Lung (tissue), 12 donors: ENCODE results near the gene HELZ2. TPM values are rescaled to one million over a fixed set of nuclear protein-coding genes. Genes with fewer than 3 reads are reported as not detected.

ENCODE experiments used
- ATAC-seq: fragments of 200-7000 bp; cut with Tn5 transposase; one replicate; pipeline ENCODE4 v1.9.1; 2020; ENCODE audit warnings: moderate number of reproducible peaks; ENCODE audit not compliant: insufficient read depth, low FRiP score
- DNase-seq, 3 donors: peaks; one replicate each; pipeline ENCODE4 v3.0.0-alpha.2; 2013 to 2017
- H3K27ac ChIP-seq, 2 donors: one replicate each; pipeline ENCODE4 v1.5.1; 2013; ENCODE audit warnings: mild to moderate bottlenecking in 2 of 2, moderate library complexity in 2 of 2, control low read depth in 1 of 2, inconsistent platforms in 1 of 2, low read depth in 1 of 2, low read length in 1 of 2
- H3K27me3 ChIP-seq, 3 donors: one replicate each; pipeline ENCODE4 v1.5.1; 2013; ENCODE audit warnings: low read length in 2 of 3; ENCODE audit not compliant: control insufficient read depth in 3 of 3, insufficient read depth in 3 of 3
- H3K36me3 ChIP-seq, 4 donors: one replicate each; pipeline ENCODE4 v1.5.1; 2013; ENCODE audit warnings: low read length in 4 of 4, mild to moderate bottlenecking in 1 of 4, moderate library complexity in 1 of 4; ENCODE audit not compliant: control insufficient read depth in 4 of 4, insufficient read depth in 4 of 4
- H3K4me1 ChIP-seq, 5 donors: one replicate each; pipeline ENCODE4 v1.5.1; 2013; ENCODE audit warnings: low read length in 5 of 5, mild to moderate bottlenecking in 2 of 5, moderate library complexity in 1 of 5; ENCODE audit not compliant: control insufficient read depth in 5 of 5, insufficient read depth in 5 of 5
- H3K4me3 ChIP-seq: one replicate; pipeline ENCODE4 v1.5.1; 2013; ENCODE audit warnings: mild to moderate bottlenecking, control low read depth, moderate library complexity
- H3K9ac ChIP-seq, 2 donors: one replicate each; pipeline ENCODE4 v1.5.1; 2013; ENCODE audit warnings: low read length in 2 of 2, control low read depth in 1 of 2; ENCODE audit not compliant: insufficient read depth in 1 of 2
- H3K9me3 ChIP-seq, 4 donors: one replicate each; pipeline ENCODE4 v1.5.1; 2013; ENCODE audit warnings: low read length in 3 of 4, mild to moderate bottlenecking in 1 of 4, moderate library complexity in 1 of 4; ENCODE audit not compliant: control insufficient read depth in 4 of 4, insufficient read depth in 3 of 4
- WGBS, 2 donors: extraction: QIAGEN DNeasy Blood & Tissue Kit; methylation state at CpG; one replicate each; pipeline ENCODE4 v1.1.7; 2013; 5-methylcytosine and 5-hydroxymethylcytosine counted together
- polyA plus RNA-seq, 2 donors: library from polyadenylated mRNA; stranded (reverse); fragments of 200-250 nt; gene quantifications; one replicate each; pipeline ENCODE4 v1.2.1, GENCODE V29; 2013
- total RNA-seq, 2 donors: library from RNA; depleted of rRNA in 1 of 2; stranded (reverse); fragments of >200 nt in 1 of 2; gene quantifications; one replicate each; pipeline ENCODE4 v1.2.1, GENCODE V29; 2014 to 2021
- TF ChIP-seq, protein P1 (sequence below): IDR thresholded peaks from 2 replicates; pipeline ENCODE4 v1.5.1; 2012; ENCODE audit warnings: mild to moderate bottlenecking; ENCODE audit errors: control extremely low read depth, extremely low read depth
- donor health status: control.
- donor health status: control.
- donor health status: Bipolar disorder and iron deficiency.
- donor health status: healthy.
- donor health status: DM: yes; HTN: yes; CAD: no.

The HELZ2 gene
- total and polyA plus RNA-seq, 4 donors: 9.0 to 47.2 (median 25.4) TPM

DNA sequence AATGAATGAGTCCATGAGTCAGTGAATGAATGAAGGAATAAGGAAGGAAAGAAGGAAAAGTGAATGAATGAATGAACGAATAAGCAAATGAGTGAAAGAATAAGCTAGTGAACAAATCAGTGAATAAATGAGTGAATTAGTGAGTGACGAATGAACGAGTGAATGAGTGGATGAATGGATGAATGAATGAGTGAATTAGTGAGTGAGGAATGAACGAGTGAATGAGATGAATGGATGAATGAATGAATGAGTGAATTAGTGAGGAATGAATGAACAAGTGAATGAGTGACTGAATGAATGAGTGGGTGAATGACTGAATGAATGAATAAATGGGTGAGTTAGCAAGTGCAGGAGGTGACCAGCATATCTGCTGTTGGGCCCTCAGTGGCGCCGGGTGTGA, 30.3 kb downstream of the HELZ2 start:
- Histone ChIP-seq H3K4me3 (no peak overlapping the region), H3K9me3 (no peaks in the 10 kb centered on the region), H3K27ac (no peak overlapping the region), H3K4me1 (no peaks in the 10 kb centered on the region), H3K27me3 (peaks cover 0 to 19% (median 5%) of the 10 kb centered on the region in 3 donors), H3K36me3 (no peaks in the 10 kb centered on the region), H3K9ac (no peak overlapping the region)
- DNase-seq (no peak), ATAC-seq (no peak)
- TF ChIP-seq, protein P1, sequence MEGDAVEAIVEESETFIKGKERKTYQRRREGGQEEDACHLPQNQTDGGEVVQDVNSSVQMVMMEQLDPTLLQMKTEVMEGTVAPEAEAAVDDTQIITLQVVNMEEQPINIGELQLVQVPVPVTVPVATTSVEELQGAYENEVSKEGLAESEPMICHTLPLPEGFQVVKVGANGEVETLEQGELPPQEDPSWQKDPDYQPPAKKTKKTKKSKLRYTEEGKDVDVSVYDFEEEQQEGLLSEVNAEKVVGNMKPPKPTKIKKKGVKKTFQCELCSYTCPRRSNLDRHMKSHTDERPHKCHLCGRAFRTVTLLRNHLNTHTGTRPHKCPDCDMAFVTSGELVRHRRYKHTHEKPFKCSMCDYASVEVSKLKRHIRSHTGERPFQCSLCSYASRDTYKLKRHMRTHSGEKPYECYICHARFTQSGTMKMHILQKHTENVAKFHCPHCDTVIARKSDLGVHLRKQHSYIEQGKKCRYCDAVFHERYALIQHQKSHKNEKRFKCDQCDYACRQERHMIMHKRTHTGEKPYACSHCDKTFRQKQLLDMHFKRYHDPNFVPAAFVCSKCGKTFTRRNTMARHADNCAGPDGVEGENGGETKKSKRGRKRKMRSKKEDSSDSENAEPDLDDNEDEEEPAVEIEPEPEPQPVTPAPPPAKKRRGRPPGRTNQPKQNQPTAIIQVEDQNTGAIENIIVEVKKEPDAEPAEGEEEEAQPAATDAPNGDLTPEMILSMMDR: no peak
- 91 to 97% methylated on average over 6 of the region's 6 CpGs for WGBS, 2 donors

GRCh38 chr20:63543131-63543530, 30.9 kb downstream of the HELZ2 start:
- WGBS, 2 donors: 87 to 89% methylated on average over 10 of the region's 10 CpGs
- ATAC-seq (no peak), DNase-seq (no peak)
- Histone ChIP-seq H3K4me1 (no peaks in the 10 kb centered on the region), H3K4me3 (no peak overlapping the region), H3K9me3 (no peaks in the 10 kb centered on the region), H3K36me3 (no peaks in the 10 kb centered on the region), H3K9ac (no peak overlapping the region), H3K27ac (no peak overlapping the region), H3K27me3 (peaks cover 0 to 16% (median 3%) of the 10 kb centered on the region in 3 donors)
- TF ChIP-seq, protein P1: no peak

DNA sequence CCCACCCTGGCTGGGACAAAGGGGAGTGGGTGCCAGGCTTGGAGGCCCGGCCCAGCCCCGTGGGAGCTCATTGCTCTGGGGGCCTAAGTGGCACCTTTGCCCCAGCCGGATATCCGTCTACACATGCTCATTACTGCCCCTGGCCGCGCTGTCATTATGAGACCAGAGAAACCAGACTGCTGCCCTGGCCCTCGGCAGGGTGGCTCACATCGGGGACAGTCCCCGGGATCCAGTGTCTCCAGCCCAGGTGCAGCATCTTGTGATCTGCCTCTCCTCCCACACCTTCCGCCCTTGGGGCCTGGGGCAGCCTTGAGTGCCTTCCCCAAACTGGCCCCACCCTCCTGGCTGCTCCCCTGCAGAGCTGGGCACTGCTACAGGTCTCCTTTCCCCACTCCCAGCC, 31.3 kb downstream of the HELZ2 start:
- H3K27me3 ChIP-seq: peaks cover 0 to 12% (median 0%) of the 10 kb centered on the region in 3 donors
- no peak overlapping the region for H3K4me3 ChIP-seq
- H3K4me1 ChIP-seq: no peaks in the 10 kb centered on the region
- H3K9ac ChIP-seq: no peak overlapping the region
- no peak overlapping the region for H3K27ac ChIP-seq
- DNase-seq (no peak), ATAC-seq (no peak)
- H3K9me3 ChIP-seq: no peaks in the 10 kb centered on the region
- WGBS, 2 donors: 88 to 89% methylated on average over 10 of the region's 10 CpGs
- TF ChIP-seq, protein P1: no peak
- H3K36me3 ChIP-seq: no peaks in the 10 kb centered on the region

DNA sequence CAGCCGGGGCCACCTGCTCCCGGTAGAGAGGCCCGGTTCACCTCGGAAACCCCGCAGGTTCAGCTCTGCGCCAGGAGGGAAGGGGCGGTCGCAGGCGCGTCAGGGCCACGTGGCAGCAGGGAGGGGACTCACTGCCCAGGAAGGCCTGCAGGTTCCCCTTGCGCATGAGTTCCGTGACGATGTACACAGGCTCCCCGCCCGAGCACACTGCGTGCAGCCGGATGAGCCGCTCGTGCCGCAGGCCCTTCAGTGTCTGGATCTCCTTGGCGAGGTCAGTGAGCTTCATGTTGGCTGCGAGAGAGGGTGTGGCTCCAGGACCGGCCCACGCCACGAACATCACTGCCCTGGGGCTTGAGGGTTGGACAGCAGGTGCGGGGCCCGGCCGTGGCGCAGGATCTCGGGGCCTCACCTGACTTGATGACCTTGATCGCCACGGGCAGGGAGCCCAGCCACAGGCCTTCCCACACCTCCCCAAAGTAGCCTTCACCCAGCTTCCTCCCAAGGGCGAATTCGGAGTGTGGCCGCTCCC, 31.9 kb downstream of the HELZ2 start:
- H3K27ac ChIP-seq: no peak overlapping the region
- peaks cover 0 to 12% (median 0%) of the 10 kb centered on the region in 3 donors for H3K27me3 ChIP-seq
- H3K9me3 ChIP-seq: no peaks in the 10 kb centered on the region
- no peak for DNase-seq
- H3K4me3 ChIP-seq: no peak overlapping the region
- ATAC-seq: no peak
- 84 to 93% methylated on average over 35 to 36 of the region's 36 CpGs for WGBS, 2 donors
- TF ChIP-seq, protein P1: no peak
- no peaks in the 10 kb centered on the region for H3K36me3 ChIP-seq
- no peaks in the 10 kb centered on the region for H3K4me1 ChIP-seq
- H3K9ac ChIP-seq: no peak overlapping the region
